Umbilical cord (tissue), 2 donors: Measurements from ENCODE around the gene CGB7. TPM values are rescaled to one million over a fixed set of nuclear protein-coding genes. Genes with fewer than 3 reads are reported as not detected.
"Not testable (repeated sequence)": the region's sequence is repeated elsewhere in the genome, so short reads cannot be mapped to it uniquely, and the experiment has no call there.

Source experiments
- DNase-seq: peaks from one replicate; pipeline ENCODE4 v3.0.0-alpha.2; 2015; ENCODE audit warnings: low spot score
- total RNA-seq: library from RNA; depleted of rRNA; stranded (reverse); fragments of >200 nt; gene quantifications from one replicate; pipeline ENCODE4 v1.2.3, GENCODE V29; 2014; ENCODE audit warnings: low replicate concordance; ENCODE audit not compliant: insufficient read depth

CGB7 gene
- total RNA-seq, 1 donor from 2014 or later, result not detected

DNA sequence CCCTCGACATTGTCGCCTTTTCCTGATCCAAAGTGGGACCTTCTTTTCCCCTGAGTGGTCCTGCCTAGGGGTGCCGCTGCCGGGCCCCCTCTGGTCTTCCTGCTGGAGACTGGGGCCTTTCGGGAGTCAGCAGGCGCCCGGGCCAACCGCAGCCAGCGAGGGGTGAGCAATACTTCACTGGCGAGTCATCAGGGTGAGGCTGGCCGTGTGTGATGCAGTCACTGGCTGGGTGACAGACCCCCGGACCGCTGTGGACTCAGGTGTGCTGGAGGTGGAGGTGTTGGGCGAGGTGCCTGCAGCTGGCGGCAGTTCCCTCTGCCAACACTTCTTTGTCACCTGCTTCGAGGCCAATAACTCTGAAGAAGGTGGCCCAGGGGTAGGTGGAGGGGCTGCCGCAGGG, 15.4 kb downstream of the CGB7 start:
- DNase-seq, result no peak

DNA sequence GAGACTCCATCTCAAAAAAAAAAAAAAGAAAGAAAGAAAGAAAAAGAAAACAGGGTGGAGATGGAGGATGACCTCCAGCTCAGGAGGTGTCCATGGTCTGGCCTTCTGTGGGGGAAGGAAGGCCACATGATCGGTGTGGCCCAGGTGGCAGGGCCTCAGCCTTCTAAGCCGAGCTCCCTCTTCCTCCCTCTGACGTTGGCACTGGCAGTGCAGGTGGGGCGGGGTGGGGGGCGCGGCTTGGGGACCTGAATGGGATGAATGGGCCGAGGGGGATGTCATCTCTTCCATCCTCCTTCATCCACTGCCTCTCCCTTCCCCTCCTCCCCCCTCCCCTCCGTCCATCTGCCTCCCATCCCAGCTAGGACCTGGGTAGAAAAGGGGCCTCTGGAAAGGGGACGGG, 17.8 kb downstream of the CGB7 start:
- not testable (repeated sequence) for DNase-seq

- DNase-seq, result not testable (repeated sequence)
Observed at GRCh38 chr19:49038557-49039276, 18.8 kb downstream of the CGB7 start.

DNA sequence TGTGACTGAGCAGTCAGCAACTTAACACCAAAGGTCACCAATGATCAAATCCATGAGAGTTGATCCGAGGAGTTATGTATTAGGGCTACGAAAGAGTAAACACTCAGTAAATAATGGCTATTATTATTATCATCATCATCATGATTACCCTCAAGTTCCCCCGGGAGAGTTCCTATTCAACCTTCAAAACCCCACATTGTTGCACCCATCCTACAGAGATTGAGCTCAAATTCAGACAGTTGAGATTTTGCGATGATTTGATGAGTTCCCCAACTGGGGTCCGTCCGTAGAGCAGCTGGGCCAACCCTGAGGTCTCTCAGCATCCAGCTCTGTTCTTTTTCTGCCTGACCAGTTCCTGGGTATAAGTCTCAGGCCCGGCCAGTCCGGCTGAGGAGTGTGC, 19.4 kb downstream of the CGB7 start:
- DNase-seq, result not testable (repeated sequence)

- DNase-seq, result not testable (repeated sequence)
Observed at GRCh38 chr19:49036815-49037214, 20.7 kb downstream of the CGB7 start, which contains the start of gene CGB1. Gene CGB1, minus strand, starts transcription at chr19:49036895. Its CDS starts 184 bp downstream, at chr19:49036711.

DNA sequence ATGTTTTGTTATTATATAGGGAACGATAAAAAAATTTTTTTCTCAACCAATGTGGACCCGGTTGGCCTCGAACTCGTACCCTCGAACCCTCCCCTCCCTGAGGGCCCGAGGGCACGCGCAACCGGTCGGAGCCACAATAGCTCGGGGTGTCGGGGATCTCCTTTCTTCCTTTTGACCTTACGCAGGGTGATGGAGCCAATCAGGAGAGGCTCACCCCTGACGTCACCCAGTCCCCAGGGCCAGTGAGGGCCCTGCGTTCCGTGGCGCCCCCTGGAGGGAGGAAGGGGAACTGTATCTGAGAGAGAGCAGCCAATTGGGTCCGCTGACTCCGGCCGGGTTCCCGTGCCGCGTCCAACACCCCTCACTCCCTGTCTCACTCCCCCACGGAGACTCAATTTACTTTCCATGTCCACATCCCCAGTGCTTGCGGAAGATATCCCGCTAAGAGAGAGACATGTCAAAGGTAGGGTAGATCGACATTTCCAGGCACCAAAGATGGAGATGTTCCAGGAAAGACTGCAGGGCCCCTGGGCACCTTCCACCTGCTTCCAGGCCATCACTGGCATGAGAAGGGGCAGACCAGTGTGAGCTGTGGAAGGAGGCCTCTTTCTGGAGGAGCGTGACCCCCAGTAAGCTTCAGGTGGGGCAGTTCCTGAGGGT, 25.8 kb downstream of the CGB7 start, which contains the start of gene CGB2:
Gene CGB2 (plus strand): TSS at position 249 of the 660 bp plus-strand sequence. CDS start 206 bp downstream, at position 455.
- not testable (repeated sequence) for DNase-seq

- not testable (repeated sequence) for DNase-seq
Observed at GRCh38 chr19:49030323-49030722, 27.2 kb downstream of the CGB7 start.

DNA sequence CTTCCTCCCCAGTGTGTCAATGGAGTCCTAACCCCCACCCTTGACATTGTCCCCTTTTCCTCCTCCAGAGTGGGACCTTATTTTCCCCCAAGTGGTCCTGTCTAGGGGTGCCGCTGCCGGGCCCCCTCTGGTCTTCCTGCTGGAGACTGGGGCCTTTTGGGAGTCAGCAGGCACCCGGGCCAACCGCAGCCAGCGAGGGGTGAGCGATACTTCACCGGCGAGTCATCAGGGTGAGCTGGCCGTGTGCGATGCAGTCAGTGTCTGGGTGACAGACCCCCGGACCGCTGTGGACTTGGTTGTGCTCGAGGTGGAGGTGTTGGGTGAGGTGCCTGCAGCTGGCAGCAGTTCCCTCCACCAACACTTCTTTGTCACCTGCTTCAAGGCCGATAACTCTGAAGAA, 27.8 kb downstream of the CGB7 start:
- DNase-seq, result not testable (repeated sequence)

- DNase-seq, result not testable (repeated sequence)
Observed at GRCh38 chr19:49028686-49029085, 28.9 kb downstream of the CGB7 start.

- DNase-seq, result not testable (repeated sequence)
Observed at GRCh38 chr19:49025599-49025998, 31.9 kb downstream of the CGB7 start.

GRCh38 chr19:49025088-49025487, 32.5 kb downstream of the CGB7 start:
- not testable (repeated sequence) for DNase-seq

GRCh38 chr19:49024233-49024632, 33.3 kb downstream of the CGB7 start, which contains the start of gene CGB3:
Gene CGB3, minus strand, starts transcription at chr19:49024333. Its CDS starts 362 bp downstream, at chr19:49023971.
- not testable (repeated sequence) for DNase-seq

DNA sequence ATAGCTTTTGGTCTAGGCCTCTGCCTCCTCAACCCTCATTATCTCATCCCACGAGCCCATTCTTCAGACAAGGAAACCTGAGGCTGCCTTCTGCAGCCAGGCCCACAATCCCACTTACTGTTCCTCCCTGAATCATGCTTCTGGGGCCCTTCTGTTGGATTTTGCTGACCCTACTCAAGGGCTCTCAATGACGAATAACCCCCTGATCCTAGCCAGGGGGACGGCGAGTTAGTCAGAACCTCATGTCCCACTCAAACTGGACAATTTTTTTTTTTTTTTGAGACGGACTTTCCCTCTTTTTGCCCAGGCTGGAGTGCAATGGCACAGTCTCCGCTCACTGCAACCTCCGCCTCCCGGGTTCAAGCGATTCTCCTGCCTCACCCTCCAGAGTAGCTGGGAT, 35.4 kb downstream of the CGB7 start:
- DNase-seq, result no peak

- no peak for DNase-seq
Observed at GRCh38 chr19:49020931-49021895, 36.3 kb downstream of the CGB7 start.

DNA sequence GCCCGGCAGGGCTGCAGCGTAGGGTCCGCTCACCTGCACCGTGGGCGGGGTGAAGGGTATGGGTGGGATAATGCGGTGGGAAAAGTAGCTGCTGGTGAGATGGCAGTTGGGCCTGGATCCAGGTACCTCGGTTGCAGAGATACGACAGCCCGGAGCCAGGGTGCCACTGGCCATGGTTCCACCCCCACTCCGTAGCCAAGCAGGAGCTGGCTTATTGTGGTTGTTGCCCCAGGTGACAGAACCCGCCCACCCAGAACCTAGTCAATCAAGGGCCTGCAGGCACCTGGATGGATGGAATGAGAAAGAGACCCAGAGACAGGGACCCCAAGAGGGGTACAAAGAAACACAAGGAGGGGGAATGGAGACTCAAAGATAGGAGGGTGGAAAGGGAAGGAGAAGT, 37.2 kb downstream of the CGB7 start:
- DNase-seq, result no peak

- no peak for DNase-seq
Observed at GRCh38 chr19:49019242-49019932, 38.2 kb downstream of the CGB7 start.

- DNase-seq, result not testable (repeated sequence)
Observed at GRCh38 chr19:49018388-49019241, 38.9 kb downstream of the CGB7 start.

DNA sequence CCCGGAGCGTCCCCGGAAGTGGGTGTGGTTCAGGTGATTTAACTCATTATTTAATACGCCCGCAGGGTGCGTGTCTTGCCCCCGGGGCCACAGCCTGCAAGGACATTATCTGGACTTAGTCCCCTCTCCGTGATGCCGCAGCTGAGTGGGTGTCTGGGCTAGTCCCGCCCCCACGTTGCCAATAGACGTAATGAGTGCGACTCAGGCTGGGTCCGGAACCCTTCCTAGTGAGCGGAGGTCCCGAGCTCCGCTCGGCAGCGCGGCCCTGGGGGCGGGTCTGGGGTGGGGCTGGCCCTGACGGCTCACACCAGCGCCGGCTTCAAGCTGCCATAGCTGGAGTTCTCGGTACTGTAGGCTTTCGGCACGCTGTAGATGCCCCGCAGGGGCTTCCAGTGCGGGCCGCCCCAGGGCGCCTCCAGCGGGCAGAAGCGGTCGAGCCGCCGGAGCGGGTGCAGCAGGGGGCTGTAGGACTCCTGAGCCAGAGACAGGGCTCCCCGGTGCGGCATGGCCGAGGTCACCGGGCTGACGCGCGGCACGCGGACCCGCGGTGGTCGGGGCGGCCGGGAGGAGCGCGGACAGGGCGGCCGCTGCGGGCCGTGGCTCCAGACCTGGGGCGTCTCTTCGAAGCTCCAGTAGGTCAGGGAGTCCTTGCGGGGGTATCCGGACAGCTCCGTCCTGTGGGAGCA, 39.7 kb downstream of the CGB7 start:
- peak; percentile 29 for DNase-seq

DNA sequence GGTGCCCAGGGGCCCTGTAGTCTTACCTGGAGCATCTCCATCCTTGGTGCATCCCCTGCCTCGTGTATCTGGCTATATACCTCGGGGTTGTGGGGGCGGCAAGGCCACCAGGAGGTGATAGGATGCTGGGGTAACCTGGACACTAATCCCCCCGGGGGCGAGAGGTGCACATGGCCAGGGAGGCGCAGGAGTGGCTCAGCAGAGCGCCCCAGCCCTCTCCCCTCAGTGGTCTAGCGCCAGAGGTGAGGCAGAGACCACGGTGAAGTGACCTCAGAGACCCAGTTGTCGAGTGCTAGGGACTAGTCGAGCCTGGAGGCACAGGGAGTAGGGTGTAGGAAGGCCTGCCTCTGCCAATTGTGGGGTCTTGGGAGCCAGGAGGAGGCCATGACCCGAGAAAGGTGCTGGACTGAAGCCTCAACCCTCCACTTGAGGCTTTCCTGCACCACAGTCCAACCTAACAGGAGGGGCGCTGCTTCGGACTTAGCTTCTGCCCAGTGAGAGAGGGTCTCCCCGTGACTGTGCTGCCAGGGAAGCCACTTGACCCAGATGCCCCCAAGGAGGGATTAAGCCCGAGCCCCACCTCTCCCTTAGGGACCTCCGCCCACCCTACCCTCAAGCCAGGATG, 40.4 kb downstream of the CGB7 start, which contains the start of gene LHB:
Gene LHB (minus strand): TSS at position 51 of the 625 bp plus-strand sequence. CDS start 10 bp downstream, at position 41.
- no peak for DNase-seq
